Upper lobe of right lung (tissue), 1 donor: ENCODE measurements around the gene MME. TPM values are rescaled to one million over a fixed set of nuclear protein-coding genes. Genes with fewer than 3 reads are reported as not detected.

Source experiments
- ATAC-seq: fragments of 200-7000 bp; cut with Tn5 transposase; one replicate; pipeline ENCODE4 v1.9.1; 2020; ENCODE audit warnings: mild to moderate bottlenecking, moderate library complexity
- DNase-seq: peaks from one replicate; pipeline ENCODE4 v3.0.0-alpha.2; 2020
- H3K27ac ChIP-seq: fragments of 200-600 bp; one replicate; pipeline ENCODE4 v1.8.0; 2022
- H3K27me3 ChIP-seq: fragments of 200-600 bp; one replicate; pipeline ENCODE4 v1.8.0; 2022; ENCODE audit warnings: mild to moderate bottlenecking
- H3K36me3 ChIP-seq: fragments of 200-600 bp; one replicate; pipeline ENCODE4 v1.8.0; 2022
- H3K4me1 ChIP-seq: fragments of 200-600 bp; one replicate; pipeline ENCODE4 v1.8.0; 2022
- H3K4me3 ChIP-seq: fragments of 200-600 bp; one replicate; pipeline ENCODE4 v1.8.0; 2022; ENCODE audit warnings: mild to moderate bottlenecking
- H3K9me3 ChIP-seq: fragments of 200-600 bp; one replicate; pipeline ENCODE4 v1.8.0; 2022
- intact Hi-C: fragments of 100-400 bp; cut with DNase I; formaldehyde crosslinking; loops from one replicate; pipeline ENCODE4 v1.11.0; 2022
- total RNA-seq: library from RNA; stranded (reverse); fragmentation: NEBNext Ultra II Directional; extraction: Animal tissue kit (Norgen Biotek cat#: 25700); gene quantifications from one replicate; pipeline ENCODE4 v1.2.1, GENCODE V29; 2021
- TF ChIP-seq, protein P1 (sequence below): fragments of 200-600 bp; IDR thresholded peaks from one replicate; pipeline ENCODE4 v1.8.0; 2022; ENCODE audit warnings: antibody characterized with exemption
- donor health status: DM: no; HTN: yes; CAD: no; lungs with severe emphysema.

Gene MME
- total RNA-seq, 1 donor from 2014 or later, result 79.1 TPM

DNA sequence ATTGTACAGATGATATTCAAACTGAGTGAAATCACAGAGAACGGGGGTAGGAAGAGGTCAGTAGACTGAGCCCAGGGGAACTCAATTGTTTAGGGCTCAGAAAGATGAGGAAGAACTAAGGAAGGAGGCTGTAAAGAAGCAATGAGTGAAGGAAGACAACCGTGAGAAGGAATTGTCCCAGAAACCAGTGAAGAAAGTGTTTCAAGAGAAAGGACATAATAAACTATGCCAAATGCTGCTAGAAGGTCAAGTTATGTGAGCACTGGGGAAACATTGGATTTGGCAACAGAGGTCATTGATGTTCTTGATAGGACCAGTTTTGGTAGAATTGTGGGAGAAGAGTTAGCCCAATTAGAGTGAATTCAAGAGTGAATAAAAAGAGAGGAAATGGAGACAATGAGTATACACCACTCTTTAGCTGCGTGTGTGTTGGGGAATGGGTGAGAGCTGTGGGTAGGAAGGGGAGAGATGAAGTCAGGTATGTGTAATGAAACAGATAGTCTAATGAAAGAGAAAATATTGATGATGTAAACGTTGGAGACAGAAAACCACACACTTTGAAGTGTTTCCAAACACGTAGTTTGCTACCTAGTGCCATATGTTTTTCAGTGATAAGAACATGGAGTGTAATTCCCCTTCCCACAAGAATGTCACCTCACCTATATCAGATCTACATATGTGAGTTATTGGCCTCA, 42.5 kb upstream of the MME start:
- ATAC-seq (no peak), DNase-seq (no peak)
- no peak overlapping the region for H3K4me3 ChIP-seq
- TF ChIP-seq, protein P1, sequence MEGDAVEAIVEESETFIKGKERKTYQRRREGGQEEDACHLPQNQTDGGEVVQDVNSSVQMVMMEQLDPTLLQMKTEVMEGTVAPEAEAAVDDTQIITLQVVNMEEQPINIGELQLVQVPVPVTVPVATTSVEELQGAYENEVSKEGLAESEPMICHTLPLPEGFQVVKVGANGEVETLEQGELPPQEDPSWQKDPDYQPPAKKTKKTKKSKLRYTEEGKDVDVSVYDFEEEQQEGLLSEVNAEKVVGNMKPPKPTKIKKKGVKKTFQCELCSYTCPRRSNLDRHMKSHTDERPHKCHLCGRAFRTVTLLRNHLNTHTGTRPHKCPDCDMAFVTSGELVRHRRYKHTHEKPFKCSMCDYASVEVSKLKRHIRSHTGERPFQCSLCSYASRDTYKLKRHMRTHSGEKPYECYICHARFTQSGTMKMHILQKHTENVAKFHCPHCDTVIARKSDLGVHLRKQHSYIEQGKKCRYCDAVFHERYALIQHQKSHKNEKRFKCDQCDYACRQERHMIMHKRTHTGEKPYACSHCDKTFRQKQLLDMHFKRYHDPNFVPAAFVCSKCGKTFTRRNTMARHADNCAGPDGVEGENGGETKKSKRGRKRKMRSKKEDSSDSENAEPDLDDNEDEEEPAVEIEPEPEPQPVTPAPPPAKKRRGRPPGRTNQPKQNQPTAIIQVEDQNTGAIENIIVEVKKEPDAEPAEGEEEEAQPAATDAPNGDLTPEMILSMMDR, result no peak
- no peaks in the 10 kb centered on the region for H3K4me1 ChIP-seq
- H3K27ac ChIP-seq, result no peak overlapping the region
- H3K36me3 ChIP-seq, result no peaks in the 10 kb centered on the region
- H3K9me3 ChIP-seq, result no peaks in the 10 kb centered on the region
- intact Hi-C loops, result no loop called here
- no peaks in the 10 kb centered on the region for H3K27me3 ChIP-seq

DNA sequence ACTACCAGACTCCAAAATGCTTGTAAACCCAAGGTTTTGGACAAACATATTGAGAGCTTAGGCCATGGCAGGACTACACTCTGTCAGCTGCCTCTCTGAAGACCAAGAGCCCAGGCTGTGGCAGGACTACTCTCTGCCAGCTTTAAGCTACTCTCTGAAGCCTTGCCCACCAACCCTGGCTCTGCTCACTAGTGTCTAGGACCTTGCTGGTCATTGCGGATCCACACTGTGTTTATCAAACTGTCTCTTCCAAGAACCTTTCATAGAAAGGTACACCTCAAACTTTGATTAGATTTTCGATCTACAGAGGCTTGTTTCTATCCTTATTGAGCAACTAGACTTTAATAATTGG, 41.9 kb upstream of the MME start:
- Histone ChIP-seq H3K4me1 (no peaks in the 10 kb centered on the region), H3K27ac (no peak overlapping the region), H3K9me3 (no peaks in the 10 kb centered on the region), H3K36me3 (no peaks in the 10 kb centered on the region), H3K27me3 (no peaks in the 10 kb centered on the region), H3K4me3 (no peak overlapping the region)
- DNase-seq (no peak), ATAC-seq (no peak)
- intact Hi-C loops, result no loop called here
- TF ChIP-seq, protein P1, result no peak

DNA sequence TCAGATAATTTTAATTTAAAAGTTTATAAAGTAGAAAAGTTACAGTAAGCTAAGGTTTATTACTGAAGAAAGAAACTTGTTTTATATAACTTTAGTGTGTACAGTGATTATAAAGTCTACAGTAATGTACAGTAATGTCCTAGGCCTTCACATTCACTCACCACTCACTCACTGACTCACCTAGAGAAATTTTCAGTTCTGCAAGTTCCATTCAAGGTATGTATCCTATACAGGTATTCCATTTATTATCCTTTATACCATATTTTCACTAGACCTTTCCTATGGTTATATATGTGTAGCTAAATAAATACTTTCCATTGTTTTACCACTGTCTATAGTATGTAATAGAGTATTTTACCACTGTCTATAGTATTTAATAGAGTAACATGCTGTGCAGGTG, 33.2 kb upstream of the MME start:
- no peak for ATAC-seq
- no peak overlapping the region for H3K4me3 ChIP-seq
- TF ChIP-seq, protein P1, result no peak

DNA sequence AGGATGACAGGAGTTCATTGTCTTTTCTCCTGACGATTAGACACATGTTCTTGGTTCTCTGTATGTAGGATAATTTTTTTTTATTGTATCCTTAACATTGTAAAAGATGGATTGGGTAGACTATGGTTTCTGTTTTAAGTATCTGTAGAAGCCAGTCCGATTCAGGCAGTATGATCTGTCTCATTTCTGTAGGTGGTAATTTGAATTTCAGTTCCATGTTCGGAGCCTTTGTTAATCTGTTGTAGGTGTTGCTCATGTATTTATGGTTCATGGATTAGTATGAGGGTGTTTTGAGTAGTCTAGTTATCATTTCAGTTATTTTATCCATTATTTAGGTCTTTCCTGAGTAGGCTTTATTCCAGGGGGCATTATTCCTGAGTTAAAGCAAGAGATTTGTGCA, 32.4 kb upstream of the MME start:
- Histone ChIP-seq H3K9me3 (no peaks in the 10 kb centered on the region), H3K4me3 (no peak overlapping the region), H3K27ac (no peak overlapping the region), H3K4me1 (no peaks in the 10 kb centered on the region), H3K36me3 (no peaks in the 10 kb centered on the region), H3K27me3 (no peaks in the 10 kb centered on the region)
- no peak for DNase-seq
- intact Hi-C loops, result no loop called here
- TF ChIP-seq, protein P1, result no peak
- ATAC-seq, result no peak

More for the DNA sequence above, 33.2 kb upstream of the MME start:
- no peak for DNase-seq
- Histone ChIP-seq H3K27me3 (no peaks in the 10 kb centered on the region), H3K9me3 (no peaks in the 10 kb centered on the region), H3K4me1 (no peaks in the 10 kb centered on the region), H3K27ac (no peak overlapping the region), H3K36me3 (no peaks in the 10 kb centered on the region)
- intact Hi-C loops, result no loop called here

DNA sequence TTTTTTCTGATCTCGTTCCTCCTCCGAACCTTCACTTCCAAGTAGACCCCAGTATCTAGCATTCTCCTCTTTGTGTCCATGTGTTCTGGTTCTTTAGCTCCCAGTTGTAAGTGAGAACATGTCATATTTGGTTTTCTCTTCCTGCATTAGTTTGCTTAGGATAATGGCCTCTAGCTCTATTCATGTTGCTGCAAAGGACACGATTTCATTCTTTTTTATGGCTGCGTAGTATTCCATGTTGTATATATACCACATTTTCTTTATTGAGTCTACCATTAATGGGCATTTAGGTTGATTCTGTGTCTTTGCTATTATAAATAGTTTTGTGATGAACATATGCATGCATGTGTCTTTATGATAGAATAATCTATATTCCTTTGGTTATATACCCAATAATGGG, 30.2 kb upstream of the MME start:
- H3K27ac ChIP-seq, result no peak overlapping the region
- no peaks in the 10 kb centered on the region for H3K9me3 ChIP-seq
- intact Hi-C loops, result no loop called here
- TF ChIP-seq, protein P1, result no peak
- H3K4me1 ChIP-seq, result no peaks in the 10 kb centered on the region
- H3K36me3 ChIP-seq, result no peaks in the 10 kb centered on the region
- ATAC-seq (no peak), DNase-seq (no peak)
- no peaks in the 10 kb centered on the region for H3K27me3 ChIP-seq
- H3K4me3 ChIP-seq, result no peak overlapping the region

DNA sequence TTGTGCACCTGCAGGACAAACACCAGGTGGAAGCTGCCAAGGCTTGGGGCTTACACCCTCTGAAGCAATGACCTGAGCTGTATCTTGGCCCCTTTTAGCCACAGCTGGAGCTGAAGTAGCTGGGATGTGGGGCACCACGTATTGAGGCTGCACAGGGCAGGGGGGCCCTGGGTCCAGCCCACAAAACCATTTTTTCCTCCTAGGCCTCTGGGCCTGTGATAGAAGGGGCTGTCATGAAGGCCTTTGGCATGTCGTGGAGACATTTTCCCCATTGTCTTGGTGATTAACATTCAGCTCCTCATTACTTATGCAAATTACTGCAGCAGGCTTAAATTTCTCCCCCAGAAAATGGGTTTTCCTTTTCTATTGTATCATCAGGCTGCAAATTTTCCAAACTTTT, 27.6 kb upstream of the MME start:
- no peak for ATAC-seq
- intact Hi-C loops, result no loop called here

More for the DNA sequence above, 27.6 kb upstream of the MME start:
- H3K9me3 ChIP-seq, result no peaks in the 10 kb centered on the region
- H3K27ac ChIP-seq, result no peak overlapping the region
- no peaks in the 10 kb centered on the region for H3K4me1 ChIP-seq
- H3K27me3 ChIP-seq, result no peaks in the 10 kb centered on the region
- no peak for DNase-seq
- no peaks in the 10 kb centered on the region for H3K36me3 ChIP-seq
- TF ChIP-seq, protein P1, result no peak
- H3K4me3 ChIP-seq, result no peak overlapping the region
